Lower leg skin (tissue), 3 donors: ENCODE measurements around the gene SMARCA5.

Experiments
- POLR2A ChIP-seq, 2 donors: fragments of 450-650 bp; IDR thresholded peaks; one replicate each; pipeline ENCODE4 v1.6.1; 2016 to 2017; ENCODE audit warnings: antibody characterized with exemption in 2 of 2, mild to moderate bottlenecking in 1 of 2, moderate library complexity in 1 of 2
- TF ChIP-seq, protein P1 (sequence below), 3 donors: fragments of 450-650 bp; IDR thresholded peaks; one replicate each; pipeline ENCODE4 v1.5.1; 2016; ENCODE audit warnings: antibody characterized with exemption in 3 of 3, mild to moderate bottlenecking in 3 of 3, moderate library complexity in 2 of 3

GRCh38 chr4:143488687-143489086 is 24.8 kb upstream of the SMARCA5 start:
- TF ChIP-seq, protein P1, sequence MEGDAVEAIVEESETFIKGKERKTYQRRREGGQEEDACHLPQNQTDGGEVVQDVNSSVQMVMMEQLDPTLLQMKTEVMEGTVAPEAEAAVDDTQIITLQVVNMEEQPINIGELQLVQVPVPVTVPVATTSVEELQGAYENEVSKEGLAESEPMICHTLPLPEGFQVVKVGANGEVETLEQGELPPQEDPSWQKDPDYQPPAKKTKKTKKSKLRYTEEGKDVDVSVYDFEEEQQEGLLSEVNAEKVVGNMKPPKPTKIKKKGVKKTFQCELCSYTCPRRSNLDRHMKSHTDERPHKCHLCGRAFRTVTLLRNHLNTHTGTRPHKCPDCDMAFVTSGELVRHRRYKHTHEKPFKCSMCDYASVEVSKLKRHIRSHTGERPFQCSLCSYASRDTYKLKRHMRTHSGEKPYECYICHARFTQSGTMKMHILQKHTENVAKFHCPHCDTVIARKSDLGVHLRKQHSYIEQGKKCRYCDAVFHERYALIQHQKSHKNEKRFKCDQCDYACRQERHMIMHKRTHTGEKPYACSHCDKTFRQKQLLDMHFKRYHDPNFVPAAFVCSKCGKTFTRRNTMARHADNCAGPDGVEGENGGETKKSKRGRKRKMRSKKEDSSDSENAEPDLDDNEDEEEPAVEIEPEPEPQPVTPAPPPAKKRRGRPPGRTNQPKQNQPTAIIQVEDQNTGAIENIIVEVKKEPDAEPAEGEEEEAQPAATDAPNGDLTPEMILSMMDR (IDR thresholded peaks at IDR 0.05) = no peak
- TF ChIP-seq POLR2A (IDR thresholded peaks at IDR 0.05) = no peak
